Smooth muscle cell (in vitro differentiated cells): Measurements from ENCODE around the gene PRMT7. TPM values are rescaled to one million over a fixed set of nuclear protein-coding genes. Genes with fewer than 3 reads are reported as not detected.
A peak's percentile ranks its signal among the peaks of the same experiment; 100 is the strongest.

Experiments
- DNase-seq: peaks from one replicate; lab custom pipeline; 2025; ENCODE audit not compliant: unreplicated experiment; lab: John Stamatoyannopoulos, UW
- H2AFZ ChIP-seq: fragments of 200-600 bp; sonication (generic); 2 replicates; pipeline ENCODE4 v1.6.0; 2016; ENCODE audit warnings: antibody characterized with exemption, low read depth, mild to moderate bottlenecking
- H3F3A ChIP-seq: fragments of 200-600 bp; sonication (generic); 2 replicates; pipeline ENCODE4 v1.6.0; 2017; ENCODE audit warnings: antibody characterized with exemption, low read depth
- H3K27ac ChIP-seq: fragments of 200-600 bp; sonication (generic); 2 replicates; pipeline ENCODE4 v1.5.1; 2016; ENCODE audit warnings: low read depth, mild to moderate bottlenecking
- H3K27me3 ChIP-seq: fragments of 200-600 bp; sonication (generic); 2 replicates; pipeline ENCODE4 v1.6.1; 2016; ENCODE audit warnings: low read depth, mild to moderate bottlenecking
- H3K36me3 ChIP-seq: fragments of 200-600 bp; sonication (generic); 2 replicates; pipeline ENCODE4 v1.5.1; 2016; ENCODE audit warnings: low read depth
- H3K4me1 ChIP-seq: fragments of 200-600 bp; sonication (generic); 2 replicates; pipeline ENCODE4 v1.5.1; 2016; ENCODE audit warnings: low read depth
- H3K4me2 ChIP-seq: fragments of 200-600 bp; sonication (generic); 2 replicates; pipeline ENCODE4 v1.6.0; 2016; ENCODE audit warnings: mild to moderate bottlenecking
- H3K4me3 ChIP-seq: fragments of 200-600 bp; sonication (generic); 2 replicates; pipeline ENCODE4 v1.5.1; 2016; ENCODE audit warnings: mild to moderate bottlenecking
- H3K79me2 ChIP-seq: fragments of 200-600 bp; sonication (generic); 2 replicates; pipeline ENCODE4 v1.6.0; 2016; ENCODE audit warnings: low read depth, mild to moderate bottlenecking
- H3K9ac ChIP-seq: fragments of 200-600 bp; sonication (generic); 2 replicates; pipeline ENCODE4 v1.6.0; 2016; ENCODE audit warnings: low read depth
- H3K9me3 ChIP-seq: fragments of 200-600 bp; sonication (generic); replicated peaks from 2 replicates; pipeline ENCODE4 v1.5.1; 2016; ENCODE audit warnings: low read depth
- H4K20me1 ChIP-seq: fragments of 200-600 bp; sonication (generic); 2 replicates; pipeline ENCODE4 v1.6.0; 2016; ENCODE audit warnings: low read depth
- WGBS: methylation state at CpG from one replicate; pipeline ENCODE4 v1.1.7; 2016; ENCODE audit warnings: low lambda C conversion rate; 5-methylcytosine and 5-hydroxymethylcytosine counted together
- polyA plus RNA-seq: library from polyadenylated mRNA; unstranded; fragments of >200 nt; fragmentation: Nextera tagmentation; extraction: Ambion mirVana; gene quantifications from 2 replicates; pipeline ENCODE4 v1.2.1, GENCODE V29; 2016
- total RNA-seq: library from RNA; depleted of rRNA; stranded (reverse); fragments of >200 nt; gene quantifications from 2 replicates; pipeline ENCODE4 v1.2.3, GENCODE V29; 2014
- TF ChIP-seq, protein P1 (sequence below): fragments of 200-600 bp; sonication (generic); IDR thresholded peaks from 2 replicates; pipeline ENCODE4 v1.5.1; 2017; ENCODE audit warnings: borderline replicate concordance, mild to moderate bottlenecking, antibody characterized with exemption; ENCODE audit not compliant: insufficient read depth, poor library complexity, severe bottlenecking

Gene PRMT7
- total and polyA plus RNA-seq, 2 experiments from 2014 or later: 22.1 to 25.4 TPM

DNA sequence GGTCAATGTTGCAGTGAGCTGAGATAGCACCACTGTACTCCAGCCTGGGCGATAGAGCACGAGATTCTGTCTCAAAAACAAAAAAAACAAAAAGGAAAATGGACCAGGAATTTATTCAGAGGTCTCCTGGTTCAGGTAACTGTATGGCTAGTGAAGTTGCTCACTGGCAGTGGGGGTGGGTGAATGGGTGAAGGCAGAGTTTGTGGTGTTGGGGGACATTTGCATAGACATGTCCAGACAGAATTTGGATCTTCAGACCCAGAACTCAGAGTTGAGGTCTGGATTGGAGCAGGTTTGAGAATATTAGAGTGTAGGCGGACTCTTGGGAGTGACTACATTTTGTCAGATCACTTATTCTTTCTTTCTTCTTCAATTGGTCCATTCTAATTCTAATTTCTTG is 82.5 kb downstream of the PRMT7 start:
- no peak for DNase-seq
- Histone ChIP-seq H3K9me3 (no peaks in the 10 kb centered on the region), H3K4me1 (peaks cover 4% of the 10 kb centered on the region), H3F3A (no peaks in the 10 kb centered on the region), H2AFZ (no peak overlapping the region), H3K4me2 (no peak overlapping the region), H3K79me2 (no peaks in the 10 kb centered on the region), H3K9ac (no peak overlapping the region), H3K36me3 (no peaks in the 10 kb centered on the region), H3K27ac (peak overlapping the region; percentile 1), H3K4me3 (no peak overlapping the region), H3K27me3 (no peaks in the 10 kb centered on the region), H4K20me1 (no peaks in the 10 kb centered on the region)
- 96% methylated on average over 3 of the region's 3 CpGs for WGBS
- TF ChIP-seq, protein P1, sequence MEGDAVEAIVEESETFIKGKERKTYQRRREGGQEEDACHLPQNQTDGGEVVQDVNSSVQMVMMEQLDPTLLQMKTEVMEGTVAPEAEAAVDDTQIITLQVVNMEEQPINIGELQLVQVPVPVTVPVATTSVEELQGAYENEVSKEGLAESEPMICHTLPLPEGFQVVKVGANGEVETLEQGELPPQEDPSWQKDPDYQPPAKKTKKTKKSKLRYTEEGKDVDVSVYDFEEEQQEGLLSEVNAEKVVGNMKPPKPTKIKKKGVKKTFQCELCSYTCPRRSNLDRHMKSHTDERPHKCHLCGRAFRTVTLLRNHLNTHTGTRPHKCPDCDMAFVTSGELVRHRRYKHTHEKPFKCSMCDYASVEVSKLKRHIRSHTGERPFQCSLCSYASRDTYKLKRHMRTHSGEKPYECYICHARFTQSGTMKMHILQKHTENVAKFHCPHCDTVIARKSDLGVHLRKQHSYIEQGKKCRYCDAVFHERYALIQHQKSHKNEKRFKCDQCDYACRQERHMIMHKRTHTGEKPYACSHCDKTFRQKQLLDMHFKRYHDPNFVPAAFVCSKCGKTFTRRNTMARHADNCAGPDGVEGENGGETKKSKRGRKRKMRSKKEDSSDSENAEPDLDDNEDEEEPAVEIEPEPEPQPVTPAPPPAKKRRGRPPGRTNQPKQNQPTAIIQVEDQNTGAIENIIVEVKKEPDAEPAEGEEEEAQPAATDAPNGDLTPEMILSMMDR: no peak

GRCh38 chr16:68395167-68395786 is 84.5 kb downstream of the PRMT7 start:
- TF ChIP-seq, protein P1: no peak
- Histone ChIP-seq H3F3A (no peaks in the 10 kb centered on the region), H3K27ac (no peak overlapping the region), H3K9me3 (no peaks in the 10 kb centered on the region), H2AFZ (no peak overlapping the region), H3K4me1 (peaks cover 4% of the 10 kb centered on the region), H3K79me2 (no peaks in the 10 kb centered on the region), H3K9ac (no peak overlapping the region), H3K4me2 (no peak overlapping the region), H3K36me3 (no peaks in the 10 kb centered on the region), H3K27me3 (no peaks in the 10 kb centered on the region), H4K20me1 (no peaks in the 10 kb centered on the region), H3K4me3 (no peak overlapping the region)
- WGBS: 85% methylated on average over 8 of the region's 8 CpGs
- DNase-seq: no peak

- no peak for DNase-seq
- Histone ChIP-seq H3K4me3 (no peak overlapping the region), H3F3A (no peaks in the 10 kb centered on the region), H3K4me2 (no peak overlapping the region), H3K4me1 (peaks cover 6% of the 10 kb centered on the region), H4K20me1 (no peaks in the 10 kb centered on the region), H3K9ac (no peak overlapping the region), H2AFZ (no peak overlapping the region), H3K9me3 (no peaks in the 10 kb centered on the region), H3K79me2 (no peaks in the 10 kb centered on the region), H3K27me3 (no peaks in the 10 kb centered on the region), H3K36me3 (no peaks in the 10 kb centered on the region), H3K27ac (no peak overlapping the region)
- TF ChIP-seq, protein P1: no peak
- 95% methylated on average over 4 of the region's 4 CpGs for WGBS
Observed at GRCh38 chr16:68395815-68396214, 85.0 kb downstream of the PRMT7 start.

DNA sequence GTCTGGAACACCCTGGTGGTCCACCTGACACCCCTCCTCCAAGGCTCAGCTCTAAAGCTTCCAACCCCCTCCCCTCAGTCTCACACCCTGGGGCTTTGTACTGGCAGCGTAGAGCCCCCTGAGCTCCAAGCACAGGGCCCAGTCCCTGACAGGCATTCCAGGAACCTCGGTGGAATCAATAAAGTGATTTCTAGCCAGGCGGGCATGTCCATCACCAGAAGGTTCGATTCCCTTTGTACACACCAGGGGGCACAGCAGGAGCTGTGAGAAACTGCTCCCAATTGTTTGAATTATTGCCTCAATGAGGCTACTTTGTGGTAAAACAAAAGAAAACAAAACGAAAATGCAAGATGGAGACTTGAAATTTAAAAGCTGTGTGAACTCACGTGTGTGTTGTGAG is 85.7 kb downstream of the PRMT7 start:
- H3K9ac ChIP-seq: no peak overlapping the region
- no peak overlapping the region for H2AFZ ChIP-seq
- no peaks in the 10 kb centered on the region for H3K9me3 ChIP-seq
- H4K20me1 ChIP-seq: no peaks in the 10 kb centered on the region
- no peaks in the 10 kb centered on the region for H3K79me2 ChIP-seq
- TF ChIP-seq, protein P1: peak; percentile 50
- H3K4me1 ChIP-seq: peaks cover 10% of the 10 kb centered on the region
- H3K36me3 ChIP-seq: no peaks in the 10 kb centered on the region
- no peak overlapping the region for H3K4me3 ChIP-seq
- no peaks in the 10 kb centered on the region for H3F3A ChIP-seq
- H3K27ac ChIP-seq: no peak overlapping the region
- no peak for DNase-seq
- H3K4me2 ChIP-seq: no peak overlapping the region
- H3K27me3 ChIP-seq: no peaks in the 10 kb centered on the region
- 66% methylated on average over 6 of the region's 6 CpGs for WGBS
